AG09309 (cell line): ENCODE data around the gene SAMD13.

Experiments
- DNase-seq: peaks from one replicate; pipeline ENCODE4 v3.0.0-alpha.2; 2010; ENCODE audit warnings: low read depth
- H3K4me3 ChIP-seq: 2 replicates; pipeline ENCODE4 v1.5.1; 2011; ENCODE audit warnings: mild to moderate bottlenecking, low read depth, low read length, moderate library complexity; ENCODE audit not compliant: control insufficient read depth
- CTCF ChIP-seq: IDR thresholded peaks from 2 replicates; pipeline ENCODE4 v1.5.1; 2011; ENCODE audit warnings: mild to moderate bottlenecking, low read depth, low read length, inconsistent platforms; ENCODE audit not compliant: insufficient read depth, control insufficient read depth; ENCODE audit errors: missing control alignments

SAMD13 gene

GRCh38 chr1:84348759-84349158 is 47.3 kb downstream of the SAMD13 start:
- no peak overlapping the region for H3K4me3 ChIP-seq
- no peak for TF ChIP-seq CTCF
- DNase-seq = no peak

GRCh38 chr1:84350104-84350503 is 48.6 kb downstream of the SAMD13 start:
- no peak overlapping the region for H3K4me3 ChIP-seq
- no peak for TF ChIP-seq CTCF
- no peak for DNase-seq

GRCh38 chr1:84350550-84350949 is 49.0 kb downstream of the SAMD13 start:
- TF ChIP-seq CTCF = no peak

GRCh38 chr1:84352298-84353106 is 51.0 kb downstream of the SAMD13 start:
- TF ChIP-seq CTCF = no peak
- DNase-seq = no peak
- no peak overlapping the region for H3K4me3 ChIP-seq

More at GRCh38 chr1:84350550-84350949, 49.0 kb downstream of the SAMD13 start:
- no peak overlapping the region for H3K4me3 ChIP-seq
- no peak for DNase-seq

GRCh38 chr1:84353695-84354094 is 52.2 kb downstream of the SAMD13 start:
- no peak overlapping the region for H3K4me3 ChIP-seq
- peak; percentile 16 for DNase-seq
- TF ChIP-seq CTCF = no peak

- no peak for TF ChIP-seq CTCF
- no peak for DNase-seq
- H3K4me3 ChIP-seq = no peak overlapping the region
These were observed 54.0 kb downstream of the SAMD13 start for GRCh38 chr1:84355556-84355955.

- no peak for TF ChIP-seq CTCF
- DNase-seq = no peak
- H3K4me3 ChIP-seq = no peak overlapping the region
These were observed 55.4 kb downstream of the SAMD13 start for GRCh38 chr1:84356881-84357280.
